DMS53 (cell line): ENCODE data around the gene COX20.
"Not testable (repeated sequence)": the region's sequence is repeated elsewhere in the genome, so short reads cannot be mapped to it uniquely, and the experiment has no call there.

Source experiments
- DNase-seq: peaks from one replicate; lab custom pipeline; 2025; lab: John Stamatoyannopoulos, UW

The COX20 gene

DNA sequence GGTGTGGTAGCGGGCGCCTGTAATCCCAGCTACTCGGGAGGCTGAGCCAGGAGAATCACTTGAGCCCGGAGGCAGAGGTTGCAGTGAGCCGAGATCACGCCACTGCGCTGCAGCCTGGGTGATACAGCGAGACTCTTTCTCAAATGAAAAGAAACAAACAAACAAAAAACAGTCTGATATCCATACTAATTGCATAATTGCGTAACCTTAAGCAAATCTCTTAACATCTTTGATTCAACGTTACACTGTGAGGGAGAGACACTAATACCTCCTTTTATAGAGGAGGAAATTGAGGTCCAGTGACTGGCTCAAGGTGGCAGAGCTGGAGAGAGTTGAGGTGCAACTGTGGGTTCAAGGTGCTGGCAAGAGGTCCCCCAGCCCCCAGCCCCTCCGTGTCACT, 12.6 kb upstream of the COX20 start:
- DNase-seq: no peak

DNA sequence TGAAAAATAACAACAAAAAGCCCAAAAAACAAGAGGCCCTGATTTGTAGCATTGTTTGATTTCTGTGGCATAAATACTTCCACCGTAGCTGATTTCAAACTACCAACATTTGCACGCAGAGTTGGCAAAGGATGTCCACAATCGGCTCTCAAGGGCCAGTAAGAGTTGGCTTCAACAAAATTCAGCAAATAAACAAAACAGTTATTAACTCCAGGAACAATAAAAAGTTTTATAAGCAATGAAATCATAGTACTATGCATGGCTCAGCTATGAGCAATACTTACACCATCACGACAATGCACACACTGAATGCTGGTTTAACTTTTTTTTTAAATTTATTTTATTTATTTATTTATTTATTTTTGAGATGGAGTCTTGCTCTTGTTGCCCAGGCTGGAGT, 8.7 kb upstream of the COX20 start:
- DNase-seq: no peak

DNA sequence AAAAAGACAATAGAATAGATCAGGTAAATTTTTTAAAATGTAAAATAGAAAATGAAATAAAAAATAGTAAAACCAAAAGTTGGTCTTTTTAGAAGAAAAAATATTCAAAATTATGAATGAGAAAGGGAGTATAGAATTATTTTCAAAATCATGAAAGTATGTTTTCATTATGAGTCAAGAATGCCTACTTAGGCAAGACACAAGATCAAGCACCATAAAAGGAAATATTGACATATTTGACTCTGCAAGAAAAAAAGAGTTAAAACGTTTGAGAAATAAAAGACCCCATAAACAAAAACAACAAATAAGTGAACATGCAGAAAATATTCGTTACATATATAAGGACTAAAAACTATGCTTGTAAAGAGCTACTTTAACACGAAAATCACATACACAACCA, 4.8 kb upstream of the COX20 start:
- no peak for DNase-seq

DNA sequence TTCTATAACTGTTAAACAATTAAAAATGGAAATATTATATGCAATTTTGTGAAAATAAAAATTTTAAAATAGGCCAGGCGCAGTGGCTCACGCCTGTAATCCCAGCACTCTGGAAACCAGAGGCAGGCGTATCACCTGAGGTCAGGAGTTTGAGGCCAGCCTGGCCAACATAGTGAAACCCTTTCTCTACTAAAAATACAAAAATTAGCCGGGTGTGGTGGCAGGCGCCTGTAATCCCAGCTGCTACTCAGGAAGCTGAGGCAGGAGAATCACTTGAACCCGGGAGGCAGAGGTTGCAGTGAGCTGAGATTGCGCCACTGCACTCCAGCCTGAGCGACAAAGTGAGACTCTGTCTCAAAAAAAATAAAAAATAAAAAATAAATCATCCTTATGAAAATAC, 2.2 kb upstream of the COX20 start:
- not testable (repeated sequence) for DNase-seq

DNA sequence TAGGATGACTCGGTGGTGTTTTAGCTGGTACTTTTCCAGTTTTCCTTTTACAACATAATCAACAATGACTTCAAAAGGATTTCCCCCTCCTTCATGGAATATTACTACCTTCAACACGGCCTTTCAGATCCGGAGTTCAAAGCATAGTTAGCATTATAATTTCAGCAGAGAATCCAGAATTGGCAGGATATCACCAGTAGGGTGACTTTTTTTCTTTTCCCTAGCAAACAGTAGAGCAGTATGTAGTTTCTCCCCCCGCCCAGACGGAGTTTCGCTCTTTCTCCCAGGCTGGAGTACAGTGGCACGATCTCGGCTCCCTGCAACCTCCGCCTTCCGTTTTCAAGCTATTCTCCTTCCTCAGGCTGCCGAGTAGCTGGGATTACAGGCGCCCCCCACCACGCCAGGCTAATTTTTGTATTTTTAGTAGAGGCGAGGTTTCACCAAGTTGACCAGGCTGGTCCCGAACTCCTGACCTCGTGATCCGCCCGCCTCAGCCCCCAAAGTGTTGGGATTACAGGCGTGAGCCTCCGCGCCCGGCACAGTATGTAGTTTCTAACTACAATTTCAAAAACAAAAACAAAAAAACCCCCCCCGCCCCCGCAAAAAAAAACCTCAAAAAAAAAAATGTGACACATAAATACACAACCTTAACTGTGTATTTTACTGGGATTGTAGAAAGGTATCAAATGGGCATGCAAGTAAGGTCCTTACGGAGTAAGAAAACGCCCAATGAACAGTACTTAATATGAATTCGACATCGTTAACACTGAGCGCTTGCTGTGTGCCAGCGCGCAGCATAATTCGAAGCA, 1.5 kb upstream of the COX20 start:
- DNase-seq: peak; percentile 93

DNA sequence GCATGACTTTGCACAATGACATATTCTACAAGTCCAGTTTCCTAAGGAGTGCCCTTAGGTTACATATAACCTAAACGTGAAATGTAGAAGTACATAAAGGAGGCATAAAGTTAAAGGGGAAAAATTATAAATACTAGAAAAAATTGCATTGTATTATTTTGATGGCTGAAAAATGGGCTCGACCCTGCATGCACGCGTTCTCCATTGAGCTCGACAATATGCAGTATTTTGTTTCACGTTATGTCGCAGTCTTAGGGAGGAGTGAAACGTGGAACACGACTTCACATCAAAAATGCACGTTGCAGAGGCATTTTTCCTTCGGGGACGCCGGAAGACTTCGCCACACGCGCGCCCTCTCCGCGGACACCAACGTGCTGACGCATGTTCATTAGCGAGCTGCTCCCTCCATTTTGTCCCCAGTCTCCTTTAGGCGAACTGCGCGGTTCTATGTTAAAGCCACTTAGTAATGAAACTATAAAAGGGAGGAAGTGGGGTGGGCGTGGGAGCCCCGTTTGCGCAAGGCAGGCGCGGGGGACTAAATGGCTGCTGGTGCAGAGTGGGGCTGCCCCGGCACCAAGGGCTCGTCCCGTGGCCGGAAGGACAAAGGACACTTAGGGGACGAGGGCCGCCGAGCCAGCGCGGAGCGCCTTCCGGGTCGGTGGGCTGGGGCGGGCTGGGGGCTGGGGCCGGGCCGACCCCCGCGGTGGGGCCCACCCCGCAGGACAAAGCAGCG, 749 bp upstream of the COX20 start:
- DNase-seq: peak; percentile 97

DNA sequence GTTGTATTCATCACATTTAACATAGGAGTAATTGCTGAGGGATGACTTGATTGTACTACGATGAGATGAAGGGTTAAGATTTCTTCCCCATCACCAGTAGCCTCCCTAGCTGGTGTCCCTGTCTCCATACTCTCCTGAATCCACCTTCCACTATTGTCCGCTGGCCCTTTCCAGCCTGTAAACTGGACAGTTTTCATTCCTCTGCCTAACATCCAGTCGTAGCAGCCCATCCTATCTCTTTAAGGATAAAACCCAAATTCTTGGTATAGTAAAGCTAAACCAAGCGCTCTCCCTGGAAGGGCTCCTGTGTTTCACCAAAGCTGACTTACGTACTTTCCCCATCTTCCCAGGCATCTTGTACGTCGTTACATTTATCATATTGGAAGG, 670 bp downstream of the COX20 start:
- peak; percentile 67 for DNase-seq

DNA sequence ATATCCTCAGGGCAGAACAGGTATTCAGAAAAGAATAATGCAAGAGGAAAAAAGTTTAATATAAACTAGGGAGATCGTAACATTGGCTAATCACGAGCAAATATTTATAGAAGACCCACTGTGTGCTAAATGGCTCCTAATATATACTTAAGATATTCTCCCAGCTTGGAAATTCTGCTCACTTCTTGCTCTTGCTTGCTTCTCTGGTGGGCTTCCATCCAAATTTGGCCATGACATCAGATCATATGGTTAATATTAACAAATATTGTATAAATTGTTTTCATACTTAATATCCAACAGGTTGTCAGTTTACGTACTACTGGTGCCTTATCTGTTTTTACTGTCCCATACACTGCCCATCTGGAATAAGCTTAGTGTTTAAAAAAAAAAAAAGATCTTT, 1.1 kb downstream of the COX20 start:
- DNase-seq: no peak

DNA sequence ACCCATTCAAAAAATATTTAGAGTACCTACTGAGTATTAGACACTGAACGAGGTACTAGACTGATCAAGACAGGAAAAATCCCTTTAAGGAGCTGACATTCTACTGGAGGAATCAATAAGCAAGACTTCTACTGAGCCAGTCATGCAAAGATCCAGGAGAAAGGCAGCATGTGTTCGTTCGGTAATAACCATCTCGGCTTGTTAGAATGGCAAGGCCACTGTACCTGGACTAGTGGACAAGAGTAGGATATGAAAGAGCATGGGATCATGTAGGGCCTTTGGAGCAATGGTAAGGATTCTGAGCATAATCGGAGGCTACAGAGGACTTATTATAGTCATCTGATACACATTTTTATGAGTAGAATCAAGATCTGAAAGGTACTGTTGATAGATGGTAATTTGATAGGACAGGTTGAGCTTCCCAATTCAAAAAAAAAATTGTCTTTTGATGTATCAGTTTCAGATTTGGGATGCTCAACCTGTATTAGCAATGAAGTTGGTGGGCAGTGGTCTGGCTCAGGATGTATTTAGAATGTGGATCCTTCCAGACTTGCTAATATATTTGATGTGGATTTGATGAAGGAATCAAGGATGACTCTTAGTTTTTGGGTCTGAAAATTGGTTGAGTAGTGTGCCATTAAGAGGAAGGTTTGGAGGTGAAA, 2.3 kb downstream of the COX20 start:
- DNase-seq: peak; percentile 32

DNA sequence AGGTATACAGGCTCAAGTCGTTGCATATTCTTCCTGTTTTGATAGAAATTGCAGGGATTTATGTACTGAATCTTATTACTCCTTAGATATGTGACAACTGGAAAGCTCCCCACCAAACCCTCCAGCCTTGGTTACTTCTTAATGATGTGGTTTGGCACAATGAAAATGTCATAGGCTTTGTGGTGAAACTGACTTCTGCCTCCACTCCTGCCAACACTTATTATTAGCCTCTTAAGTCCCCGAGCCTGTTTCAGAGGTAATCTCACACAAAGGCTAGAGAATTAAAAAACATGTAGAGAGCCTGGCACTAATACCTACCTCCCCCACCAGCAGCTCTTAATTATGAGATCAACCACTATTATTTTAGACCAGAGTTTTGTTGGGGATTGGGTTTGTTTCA, 4.2 kb downstream of the COX20 start:
- DNase-seq: no peak

DNA sequence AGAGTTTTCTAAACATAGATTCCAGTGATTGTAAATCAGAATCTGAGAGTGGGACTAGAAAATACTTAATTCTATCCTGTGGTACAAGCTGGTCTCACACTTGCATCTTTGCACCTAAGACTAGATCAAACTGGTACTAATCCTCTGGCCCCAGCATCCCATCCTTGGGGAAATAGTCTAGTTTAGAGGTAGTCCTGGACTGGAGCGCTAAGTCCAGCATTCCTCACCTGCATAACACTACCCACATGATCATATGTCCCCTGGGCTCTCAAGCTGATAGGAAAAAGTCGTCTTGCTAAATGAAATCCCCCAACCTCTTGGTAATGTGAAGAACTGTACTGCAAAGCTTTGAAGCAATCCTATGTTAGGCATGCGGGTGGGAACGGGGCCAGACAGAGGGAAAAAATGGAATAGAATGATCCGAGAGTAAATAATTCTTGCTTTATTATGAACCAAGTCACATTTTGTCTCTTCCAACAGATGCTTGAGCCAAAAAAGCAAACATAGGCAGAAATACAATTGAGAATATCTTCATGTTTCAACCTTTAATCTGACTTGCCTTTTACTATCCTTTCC, 4.8 kb downstream of the COX20 start:
- DNase-seq: no peak

DNA sequence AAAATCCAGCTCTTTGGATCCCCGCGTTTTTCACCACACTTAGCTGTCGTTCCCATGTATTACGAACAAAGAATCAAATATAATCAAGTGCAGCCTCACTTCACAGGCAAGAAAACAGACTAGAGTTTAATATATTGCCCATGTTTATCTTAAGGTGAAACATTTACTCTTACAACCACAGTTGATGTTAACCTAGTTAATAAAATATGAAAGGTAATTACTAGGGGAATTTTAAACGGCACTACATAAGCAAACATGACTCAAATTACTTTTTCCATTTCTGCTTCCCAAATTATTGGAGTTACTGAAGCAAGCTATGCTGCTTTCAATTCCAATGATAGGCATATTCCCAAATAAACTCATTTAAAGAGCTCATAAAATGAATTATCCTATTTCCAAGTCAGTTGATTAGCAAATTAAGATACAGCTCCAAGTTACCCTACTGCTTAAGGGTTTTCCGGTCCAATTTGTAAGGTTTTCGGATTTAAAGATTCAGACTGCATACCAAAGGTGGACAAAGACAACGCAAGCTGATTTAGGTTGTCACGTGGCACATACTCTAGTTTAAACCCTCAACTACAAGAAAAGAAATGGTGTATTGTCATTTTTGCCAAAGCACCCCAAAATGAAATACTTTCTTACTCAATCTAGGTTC, 5.9 kb downstream of the COX20 start:
- no peak for DNase-seq

DNA sequence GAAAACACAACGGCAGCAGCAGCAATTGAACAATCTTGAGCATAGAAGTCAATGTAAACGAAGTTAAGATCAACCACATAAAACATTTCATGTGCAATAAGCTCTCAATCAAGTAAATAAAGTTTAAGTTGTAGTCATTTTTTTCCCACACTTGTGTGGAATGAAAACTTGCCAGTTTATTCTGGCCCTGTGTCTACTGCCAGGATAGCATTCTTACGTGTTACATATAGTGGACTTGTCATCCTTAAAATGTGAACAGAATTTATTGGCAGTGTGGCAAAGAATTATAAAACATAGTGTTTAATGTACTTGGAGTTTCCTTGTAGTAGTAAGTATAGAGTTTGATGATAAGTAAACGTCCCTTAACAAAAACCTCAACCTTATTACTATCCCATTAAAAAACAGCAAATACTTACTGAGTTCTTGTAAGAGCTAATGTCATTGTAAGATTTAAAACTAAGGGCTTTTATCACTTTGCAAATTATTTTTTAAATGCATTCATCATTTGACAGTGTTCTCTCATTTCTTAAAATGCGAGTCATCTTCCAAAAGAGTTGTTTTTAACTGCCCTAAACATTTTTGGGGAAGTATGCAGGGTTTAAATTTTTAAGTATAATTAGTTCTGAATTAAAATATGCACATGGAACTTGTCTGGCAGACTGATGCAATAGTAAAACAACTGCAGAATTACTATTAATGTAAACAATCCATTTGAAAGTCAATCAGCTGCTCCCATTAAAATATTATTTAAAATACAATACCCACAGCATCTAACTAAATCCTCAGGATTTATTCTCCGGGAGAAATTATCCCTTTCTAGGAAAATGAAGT, 7.9 kb downstream of the COX20 start:
- DNase-seq: no peak

DNA sequence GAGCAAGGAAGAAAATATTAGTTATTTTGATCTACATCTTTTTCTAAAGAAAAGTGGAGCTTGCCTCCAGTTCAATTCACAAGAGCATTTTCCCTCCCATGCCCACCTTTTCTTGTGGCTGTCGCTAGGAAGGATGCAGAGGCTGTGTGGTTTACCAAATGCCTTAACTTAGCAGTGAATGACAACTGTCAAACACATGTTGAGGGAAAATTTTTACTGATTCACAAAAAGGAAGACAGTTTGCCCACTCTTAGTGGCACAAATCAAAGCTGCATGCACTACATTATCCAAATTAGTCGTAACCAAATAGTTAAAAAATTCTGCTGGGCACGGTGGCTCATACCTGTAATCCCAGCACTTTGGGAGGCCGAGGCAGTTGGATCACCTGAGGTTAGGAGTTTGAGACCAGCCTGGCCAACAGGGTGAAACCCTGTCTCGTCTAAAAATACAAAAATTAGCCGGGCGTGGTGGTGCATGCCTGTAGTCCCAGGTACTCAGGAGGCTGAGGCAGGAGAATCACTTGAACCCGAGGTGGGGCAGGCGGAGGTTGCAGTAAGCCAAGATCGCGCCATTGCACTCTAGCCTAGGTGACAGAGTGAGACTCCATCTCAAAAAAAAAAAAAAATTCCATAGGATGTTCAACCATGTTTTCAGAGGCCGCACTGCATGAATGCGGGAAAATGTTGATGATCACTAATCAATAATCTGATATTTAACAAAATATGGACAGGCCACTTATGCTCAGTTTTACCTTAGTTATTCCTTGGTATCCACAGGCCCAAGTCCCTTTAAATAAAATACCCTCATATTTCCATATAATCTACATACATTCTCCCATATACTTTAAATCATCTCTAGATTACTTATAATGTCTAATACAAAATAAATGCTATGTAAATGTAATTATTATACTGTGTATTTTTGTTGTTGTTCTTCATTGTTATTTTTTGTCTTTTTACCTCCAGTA, 9.0 kb downstream of the COX20 start:
- DNase-seq: no peak

DNA sequence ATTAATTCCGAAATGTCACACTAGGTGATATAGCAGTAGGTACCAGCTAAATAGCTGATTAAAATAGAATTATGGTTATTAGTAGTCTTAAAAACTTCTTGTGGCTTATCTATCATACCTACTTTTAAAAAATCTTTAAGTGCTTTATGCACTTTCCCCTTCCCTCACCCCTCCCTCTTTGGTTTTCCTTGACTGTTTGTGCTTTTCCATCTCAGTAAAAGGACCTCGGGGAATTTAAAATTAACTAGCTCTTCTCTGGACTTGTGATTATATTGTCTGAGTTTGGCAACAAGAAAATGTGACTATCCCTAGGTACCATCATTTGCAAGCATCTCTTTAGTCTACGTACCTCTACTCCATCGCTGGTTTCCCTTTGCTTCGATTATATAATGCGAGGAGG, 11.2 kb downstream of the COX20 start:
- DNase-seq: no peak

DNA sequence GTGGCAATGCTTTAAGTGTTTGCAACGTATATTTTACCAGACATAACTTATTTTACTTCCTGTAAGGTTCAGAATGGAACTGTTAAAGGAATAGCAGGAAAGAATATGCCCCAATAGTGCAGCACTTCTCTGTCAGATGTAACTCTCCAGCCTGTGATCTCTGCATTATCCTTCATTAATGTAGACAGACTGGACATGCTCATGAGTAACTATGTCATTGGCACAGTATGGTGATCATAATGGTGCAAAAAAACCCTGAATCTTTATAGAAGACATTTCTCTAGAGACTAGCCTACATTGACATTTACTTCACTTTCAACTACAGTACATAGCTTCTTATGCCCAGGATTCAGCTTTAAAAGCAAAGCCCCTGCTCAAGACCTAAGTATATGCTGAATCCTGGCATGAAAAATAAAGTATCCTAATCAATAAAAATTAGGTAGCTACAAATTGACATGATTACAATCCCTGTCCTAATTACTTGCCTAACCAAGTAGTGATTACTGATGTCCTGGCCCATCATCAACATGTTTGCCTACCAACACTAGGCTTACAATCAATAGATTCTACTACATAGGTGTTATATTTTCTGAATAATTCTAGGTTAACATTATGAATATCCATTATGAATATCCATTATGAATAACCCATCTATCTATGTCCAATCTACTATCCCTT, 13.9 kb downstream of the COX20 start:
- DNase-seq: no peak

DNA sequence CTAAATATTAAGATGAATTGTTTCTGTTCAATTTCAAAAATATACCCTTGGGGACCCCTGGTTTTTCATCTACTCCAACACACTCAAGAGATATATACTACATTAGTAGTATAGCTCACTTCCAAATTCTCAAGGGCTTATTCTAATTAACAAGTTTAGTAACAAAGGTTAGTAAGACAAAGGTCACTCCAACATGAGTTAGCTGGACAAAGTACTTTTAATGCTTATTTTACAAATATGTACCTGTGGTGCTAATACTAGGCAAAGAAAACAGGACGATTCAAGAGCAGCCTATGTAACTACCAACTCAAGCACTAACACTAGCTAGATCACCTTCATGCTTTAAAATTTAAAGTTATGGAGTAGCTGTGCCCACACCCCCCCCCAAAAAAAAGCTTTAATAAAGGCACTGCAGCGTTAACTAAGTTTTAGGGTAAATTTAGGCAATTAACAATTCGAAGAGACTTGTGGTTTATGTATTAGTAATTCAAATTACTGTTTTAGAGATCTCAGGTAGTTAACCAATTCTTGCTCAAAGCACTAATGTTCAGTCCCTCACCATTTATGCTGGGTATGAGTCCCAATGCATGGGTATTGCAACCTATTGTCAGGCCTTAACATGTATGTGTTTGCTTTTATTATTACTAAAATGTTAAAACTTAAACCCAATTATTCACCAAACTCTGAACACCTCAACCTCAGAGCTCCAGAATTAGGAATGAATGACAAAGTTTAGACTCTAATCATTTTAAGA, 14.8 kb downstream of the COX20 start:
- DNase-seq: no peak

DNA sequence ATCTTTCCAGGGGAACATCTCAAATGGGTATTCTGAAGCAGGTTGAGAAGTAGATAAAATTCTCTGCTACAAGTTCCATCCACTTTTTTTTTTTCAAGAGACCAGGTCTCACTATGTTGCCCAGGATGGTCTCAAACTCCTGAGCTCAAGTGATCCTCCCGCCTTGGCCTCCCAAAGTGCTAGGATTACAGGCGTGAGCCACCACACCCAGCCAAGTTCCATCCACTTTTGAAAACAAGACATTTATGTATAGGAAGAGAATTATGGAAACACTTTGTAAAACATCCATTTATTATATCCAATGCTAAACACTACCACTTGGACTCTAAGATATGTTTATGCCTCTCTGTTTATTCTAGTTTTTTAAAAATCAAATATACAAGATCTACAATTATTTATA, 15.4 kb downstream of the COX20 start:
- DNase-seq: no peak
